ENCODE measurements around the gene IPO9. TPM values are rescaled to one million over a fixed set of nuclear protein-coding genes. Genes with fewer than 3 reads are reported as not detected.

The IPO9 gene
- total RNA-seq, 1 experiment from 2014 or later: 106 TPM

GRCh38 chr1:201905234-201905890 lies 76.4 kb downstream of the IPO9 start:
- Histone ChIP-seq H3K4me1 (ENCODE audit: control insufficient read depth, insufficient read depth, low read length) (no peaks in the 10 kb centered on the region), H3K9me3 (ENCODE audit: control insufficient read depth, insufficient read depth, low read depth, low read length) (no peaks in the 10 kb centered on the region), H3K4me3 (ENCODE audit: low read depth in 2 of 2, low read length in 2 of 2) (no peak overlapping the region), H3K36me3 (ENCODE audit: control insufficient read depth, insufficient read depth, low read length) (no peaks in the 10 kb centered on the region), H3K27me3 (ENCODE audit: control insufficient read depth, insufficient read depth, low read length) (no peaks in the 10 kb centered on the region), H3K27ac (ENCODE audit: low read length) (no peak overlapping the region)
- in situ Hi-C loops (cut with HindIII; ENCODE audit: low pct_unique_long_range_greater_than_20kb, low sequenced_read_pairs): no loop called here
- CTCF ChIA-PET: interaction anchor here (0.6 to 0.9 kb wide), 3 partner anchors 12 to 94 kb away, joined by 3 to 5 read pairs (median 3); no protein-coding TSS in a partner anchor
- no peak for ATAC-seq
- no TSS peak for BruUV-seq (replicated peaks)
- POLR2A ChIA-PET: no interaction called here
- TF ChIP-seq POLR2AphosphoS5 (IDR thresholded peaks at IDR 0.05; ENCODE audit: low read depth, low read length) (no peak), SIN3A (IDR thresholded peaks at IDR 0.05; ENCODE audit: borderline replicate concordance, insufficient read depth, low read depth, low read length) (no peak), TCF7L2 (IDR thresholded peaks at IDR 0.05; ENCODE audit: low read depth, low read length) (no peak)
- TF ChIP-seq, protein P1, sequence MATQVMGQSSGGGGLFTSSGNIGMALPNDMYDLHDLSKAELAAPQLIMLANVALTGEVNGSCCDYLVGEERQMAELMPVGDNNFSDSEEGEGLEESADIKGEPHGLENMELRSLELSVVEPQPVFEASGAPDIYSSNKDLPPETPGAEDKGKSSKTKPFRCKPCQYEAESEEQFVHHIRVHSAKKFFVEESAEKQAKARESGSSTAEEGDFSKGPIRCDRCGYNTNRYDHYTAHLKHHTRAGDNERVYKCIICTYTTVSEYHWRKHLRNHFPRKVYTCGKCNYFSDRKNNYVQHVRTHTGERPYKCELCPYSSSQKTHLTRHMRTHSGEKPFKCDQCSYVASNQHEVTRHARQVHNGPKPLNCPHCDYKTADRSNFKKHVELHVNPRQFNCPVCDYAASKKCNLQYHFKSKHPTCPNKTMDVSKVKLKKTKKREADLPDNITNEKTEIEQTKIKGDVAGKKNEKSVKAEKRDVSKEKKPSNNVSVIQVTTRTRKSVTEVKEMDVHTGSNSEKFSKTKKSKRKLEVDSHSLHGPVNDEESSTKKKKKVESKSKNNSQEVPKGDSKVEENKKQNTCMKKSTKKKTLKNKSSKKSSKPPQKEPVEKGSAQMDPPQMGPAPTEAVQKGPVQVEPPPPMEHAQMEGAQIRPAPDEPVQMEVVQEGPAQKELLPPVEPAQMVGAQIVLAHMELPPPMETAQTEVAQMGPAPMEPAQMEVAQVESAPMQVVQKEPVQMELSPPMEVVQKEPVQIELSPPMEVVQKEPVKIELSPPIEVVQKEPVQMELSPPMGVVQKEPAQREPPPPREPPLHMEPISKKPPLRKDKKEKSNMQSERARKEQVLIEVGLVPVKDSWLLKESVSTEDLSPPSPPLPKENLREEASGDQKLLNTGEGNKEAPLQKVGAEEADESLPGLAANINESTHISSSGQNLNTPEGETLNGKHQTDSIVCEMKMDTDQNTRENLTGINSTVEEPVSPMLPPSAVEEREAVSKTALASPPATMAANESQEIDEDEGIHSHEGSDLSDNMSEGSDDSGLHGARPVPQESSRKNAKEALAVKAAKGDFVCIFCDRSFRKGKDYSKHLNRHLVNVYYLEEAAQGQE (IDR thresholded peaks at IDR 0.05; ENCODE audit: insufficient read depth in 1 of 2, low read depth in 2 of 2, low read length in 1 of 2): no peak
- TF ChIP-seq, protein P2, sequence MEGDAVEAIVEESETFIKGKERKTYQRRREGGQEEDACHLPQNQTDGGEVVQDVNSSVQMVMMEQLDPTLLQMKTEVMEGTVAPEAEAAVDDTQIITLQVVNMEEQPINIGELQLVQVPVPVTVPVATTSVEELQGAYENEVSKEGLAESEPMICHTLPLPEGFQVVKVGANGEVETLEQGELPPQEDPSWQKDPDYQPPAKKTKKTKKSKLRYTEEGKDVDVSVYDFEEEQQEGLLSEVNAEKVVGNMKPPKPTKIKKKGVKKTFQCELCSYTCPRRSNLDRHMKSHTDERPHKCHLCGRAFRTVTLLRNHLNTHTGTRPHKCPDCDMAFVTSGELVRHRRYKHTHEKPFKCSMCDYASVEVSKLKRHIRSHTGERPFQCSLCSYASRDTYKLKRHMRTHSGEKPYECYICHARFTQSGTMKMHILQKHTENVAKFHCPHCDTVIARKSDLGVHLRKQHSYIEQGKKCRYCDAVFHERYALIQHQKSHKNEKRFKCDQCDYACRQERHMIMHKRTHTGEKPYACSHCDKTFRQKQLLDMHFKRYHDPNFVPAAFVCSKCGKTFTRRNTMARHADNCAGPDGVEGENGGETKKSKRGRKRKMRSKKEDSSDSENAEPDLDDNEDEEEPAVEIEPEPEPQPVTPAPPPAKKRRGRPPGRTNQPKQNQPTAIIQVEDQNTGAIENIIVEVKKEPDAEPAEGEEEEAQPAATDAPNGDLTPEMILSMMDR (IDR thresholded peaks at IDR 0.05): no peak
- DNase-seq (ENCODE audit: low read depth, low spot score): no peak
- intact Hi-C loops (cut with micrococcal nuclease; ENCODE audit: unreplicated experiment): no loop called here

DNA sequence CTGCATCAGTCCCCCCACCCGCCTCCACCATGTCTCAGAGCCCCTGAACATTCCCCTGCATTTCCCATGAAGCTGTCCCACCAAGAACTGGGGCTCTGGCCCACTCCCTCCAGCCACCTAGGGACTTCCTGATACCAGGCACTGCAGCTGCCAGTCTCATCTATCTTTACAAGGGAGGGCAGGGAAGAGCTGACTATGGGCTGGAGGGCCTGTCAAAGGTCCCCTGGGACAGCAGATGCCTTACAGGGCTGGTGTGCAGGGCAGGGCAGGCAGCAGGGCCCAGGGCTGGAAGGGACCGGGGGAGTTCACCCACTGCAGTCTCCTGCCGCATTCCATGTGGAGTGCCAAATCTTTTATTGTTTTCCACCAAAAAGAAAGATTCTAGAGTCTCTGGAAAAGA lies 77.4 kb downstream of the IPO9 start:
- TF ChIP-seq, protein P2 (IDR thresholded peaks at IDR 0.05): no peak
- TF ChIP-seq TCF7L2 (IDR thresholded peaks at IDR 0.05; ENCODE audit: low read depth, low read length) (no peak), SIN3A (IDR thresholded peaks at IDR 0.05; ENCODE audit: borderline replicate concordance, insufficient read depth, low read depth, low read length) (no peak), POLR2AphosphoS5 (IDR thresholded peaks at IDR 0.05; ENCODE audit: low read depth, low read length) (no peak)
- TF ChIP-seq, protein P1 (IDR thresholded peaks at IDR 0.05; ENCODE audit: insufficient read depth in 1 of 2, low read depth in 2 of 2, low read length in 1 of 2): no peak
- H3K36me3 ChIP-seq (ENCODE audit: control insufficient read depth, insufficient read depth, low read length): no peaks in the 10 kb centered on the region
- no peaks in the 10 kb centered on the region for H3K4me1 ChIP-seq (ENCODE audit: control insufficient read depth, insufficient read depth, low read length)
- ATAC-seq: no peak
- ChIA-PET POLR2A (no interaction called here), CTCF (interaction anchor here (0.9 to 1.4 kb wide), 2 partner anchors 10 to 13 kb away, joined by 3 read pairs; no protein-coding TSS in a partner anchor)
- in situ Hi-C loops (cut with HindIII; ENCODE audit: low pct_unique_long_range_greater_than_20kb, low sequenced_read_pairs): no loop called here
- no peak overlapping the region for H3K4me3 ChIP-seq (ENCODE audit: low read depth in 2 of 2, low read length in 2 of 2)
- intact Hi-C loops (cut with micrococcal nuclease; ENCODE audit: unreplicated experiment): no loop called here
- DNase-seq (ENCODE audit: low read depth, low spot score): no peak
- BruUV-seq (replicated peaks): no TSS peak
- no peak overlapping the region for H3K27ac ChIP-seq (ENCODE audit: low read length)
- no peaks in the 10 kb centered on the region for H3K27me3 ChIP-seq (ENCODE audit: control insufficient read depth, insufficient read depth, low read length)
- H3K9me3 ChIP-seq (ENCODE audit: control insufficient read depth, insufficient read depth, low read depth, low read length): no peaks in the 10 kb centered on the region
